B cell (primary cell): ENCODE results near the gene ZBTB40.

Source experiments
- EZH2 ChIP-seq: IDR thresholded peaks from 2 replicates; pipeline ENCODE4 v1.6.1; 2012; ENCODE audit warnings: borderline replicate concordance, low read depth, mild to moderate bottlenecking, moderate library complexity, low read length; ENCODE audit not compliant: insufficient read depth, poor library complexity, severe bottlenecking
- TF ChIP-seq, protein P1 (sequence below): fragments of 200-600 bp; IDR thresholded peaks from one replicate; pipeline ENCODE4 v1.8.0; 2022; ENCODE audit warnings: antibody characterized with exemption, mild to moderate bottlenecking

DNA sequence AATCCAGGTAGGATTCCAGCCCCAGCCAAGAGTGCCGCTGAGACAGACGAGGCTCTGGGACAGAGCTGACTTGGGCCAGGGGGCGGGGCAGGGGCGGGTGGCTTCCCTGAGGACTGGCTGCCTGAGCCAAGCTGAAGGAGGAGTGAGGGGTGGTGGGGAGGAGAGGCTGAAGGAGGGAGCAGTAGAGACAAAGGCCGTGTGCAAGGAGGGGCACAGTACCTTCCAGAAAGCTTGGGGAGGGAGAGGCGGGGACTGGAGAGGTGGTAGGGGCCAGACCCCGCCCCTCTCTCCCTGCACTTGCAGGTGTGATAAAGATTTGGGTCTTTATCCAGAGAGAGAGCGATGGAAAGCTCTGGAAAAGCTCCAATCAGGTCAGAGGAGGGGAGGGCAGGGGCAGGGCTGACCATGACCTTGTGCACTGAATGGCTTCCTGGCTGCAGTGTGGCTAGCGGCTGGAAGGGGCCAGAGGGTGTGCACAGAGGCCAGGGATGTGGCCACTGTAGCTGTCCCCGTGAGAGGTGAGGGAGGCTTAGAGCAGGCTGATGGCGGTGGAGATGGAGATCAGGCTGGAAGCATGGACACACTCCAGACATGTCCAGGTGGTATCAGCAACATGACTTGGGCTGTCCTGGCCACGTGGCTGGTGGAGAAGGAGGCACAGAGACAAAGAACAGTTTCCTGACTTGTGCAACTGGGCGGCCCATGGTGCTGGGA lies 104.9 kb downstream of the ZBTB40 start:
- TF ChIP-seq, protein P1, sequence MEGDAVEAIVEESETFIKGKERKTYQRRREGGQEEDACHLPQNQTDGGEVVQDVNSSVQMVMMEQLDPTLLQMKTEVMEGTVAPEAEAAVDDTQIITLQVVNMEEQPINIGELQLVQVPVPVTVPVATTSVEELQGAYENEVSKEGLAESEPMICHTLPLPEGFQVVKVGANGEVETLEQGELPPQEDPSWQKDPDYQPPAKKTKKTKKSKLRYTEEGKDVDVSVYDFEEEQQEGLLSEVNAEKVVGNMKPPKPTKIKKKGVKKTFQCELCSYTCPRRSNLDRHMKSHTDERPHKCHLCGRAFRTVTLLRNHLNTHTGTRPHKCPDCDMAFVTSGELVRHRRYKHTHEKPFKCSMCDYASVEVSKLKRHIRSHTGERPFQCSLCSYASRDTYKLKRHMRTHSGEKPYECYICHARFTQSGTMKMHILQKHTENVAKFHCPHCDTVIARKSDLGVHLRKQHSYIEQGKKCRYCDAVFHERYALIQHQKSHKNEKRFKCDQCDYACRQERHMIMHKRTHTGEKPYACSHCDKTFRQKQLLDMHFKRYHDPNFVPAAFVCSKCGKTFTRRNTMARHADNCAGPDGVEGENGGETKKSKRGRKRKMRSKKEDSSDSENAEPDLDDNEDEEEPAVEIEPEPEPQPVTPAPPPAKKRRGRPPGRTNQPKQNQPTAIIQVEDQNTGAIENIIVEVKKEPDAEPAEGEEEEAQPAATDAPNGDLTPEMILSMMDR, result no peak
- no peak for TF ChIP-seq EZH2
